H1 (cell line): ENCODE measurements around the gene DEK. TPM values are rescaled to one million over a fixed set of nuclear protein-coding genes. Genes with fewer than 3 reads are reported as not detected.

Experiments
- CTCF ChIA-PET: fragments of 300-600 bp; sonication (Branson Sonifier 250); formaldehyde crosslinking; loops from one replicate; lab custom pipeline; 2021; ENCODE audit not compliant: partially characterized antibody; lab: Charles Lee
- POLR2A ChIA-PET: fragments of 300-600 bp; sonication (Branson Sonifier 250); formaldehyde crosslinking; loops from one replicate; lab custom pipeline; 2021; ENCODE audit warnings: inconsistent platforms; ENCODE audit not compliant: partially characterized antibody; lab: Charles Lee
- DNase-seq, 2 experiments: peaks; one replicate each; pipeline versions ENCODE4 v3.0.0 to v3.0.0-alpha.2; 2010 to 2022; ENCODE audit warnings: low spot score in 2 of 2, low read depth in 1 of 2, mixed read lengths in 1 of 2
- FAIRE-seq: peaks from 2 replicates; lab custom pipeline; 2011; peaks lifted over from hg19 to GRCh38; lab: Jason Lieb, UNC
- H2AFZ ChIP-seq: 2 replicates; pipeline ENCODE4 v1.8.1; 2012; ENCODE audit warnings: low read length, inconsistent platforms
- H2AK5ac ChIP-seq: 2 replicates; pipeline ENCODE4 v1.6.1; 2013; ENCODE audit warnings: low read depth, low read length
- H2BK120ac ChIP-seq: replicated peaks from 2 replicates; pipeline ENCODE3; 2013; ENCODE audit warnings: low read depth, low read length, inconsistent platforms
- H2BK12ac ChIP-seq: 2 replicates; pipeline ENCODE4 v1.6.1; 2013; ENCODE audit warnings: low read depth, low read length
- H2BK15ac ChIP-seq: 2 replicates; pipeline ENCODE4 v1.6.1; 2013; ENCODE audit warnings: low read length
- H2BK20ac ChIP-seq: 2 replicates; pipeline ENCODE4 v1.6.1; 2013; ENCODE audit warnings: low read length
- H2BK5ac ChIP-seq: 2 replicates; pipeline ENCODE4 v1.6.1; 2013; ENCODE audit warnings: low read depth, low read length
- H3K14ac ChIP-seq: 2 replicates; pipeline ENCODE4 v1.6.1; 2013; ENCODE audit warnings: inconsistent platforms; ENCODE audit not compliant: insufficient read length
- H3K18ac ChIP-seq: 2 replicates; pipeline ENCODE4 v1.6.1; 2013; ENCODE audit warnings: low read length; ENCODE audit errors: extremely low read depth
- H3K23ac ChIP-seq: 2 replicates; pipeline ENCODE4 v1.6.1; 2013; ENCODE audit warnings: inconsistent platforms; ENCODE audit not compliant: insufficient read length
- H3K23me2 ChIP-seq: 2 replicates; pipeline ENCODE4 v1.6.1; 2013; ENCODE audit warnings: low read depth, low read length
- H3K27ac ChIP-seq: 2 replicates; pipeline ENCODE4 v1.6.1; 2011; ENCODE audit warnings: low read depth, low read length, inconsistent platforms
- H3K27me3 ChIP-seq, 4 experiments: replicated peaks in 1 of 4; 1 replicate in 1 of 4; 2 replicates in 3 of 4; pipeline versions ENCODE4 v1.6.1 to v1.8.1; 2011 to 2013; ENCODE audit warnings: low read length in 3 of 4, mild to moderate bottlenecking in 3 of 4, inconsistent platforms in 2 of 4, mixed read lengths in 2 of 4, moderate library complexity in 1 of 4; ENCODE audit not compliant: control insufficient read depth in 3 of 4, insufficient read depth in 3 of 4; ENCODE audit errors: extremely low read depth in 1 of 4
- H3K36me3 ChIP-seq, 4 experiments: 2 replicates each; pipeline versions ENCODE4 v1.6.1 to v1.8.1; 2011 to 2013; ENCODE audit warnings: mild to moderate bottlenecking in 4 of 4, low read length in 3 of 4, moderate library complexity in 2 of 4, control low read depth in 1 of 4, inconsistent platforms in 1 of 4; ENCODE audit not compliant: insufficient read depth in 4 of 4, control insufficient read depth in 2 of 4
- H3K4ac ChIP-seq: replicated peaks from 2 replicates; pipeline ENCODE3; 2013; ENCODE audit warnings: low read length, low read depth, mixed read lengths, inconsistent platforms; ENCODE audit not compliant: insufficient read length
- H3K4me1 ChIP-seq, 4 experiments: replicated peaks in 1 of 4; 1 replicate in 1 of 4; 2 replicates in 3 of 4; pipeline versions ENCODE4 v1.6.1 to v1.8.1; 2011 to 2013; ENCODE audit warnings: low read length in 3 of 4, inconsistent platforms in 2 of 4, mixed read lengths in 1 of 4; ENCODE audit not compliant: insufficient read depth in 4 of 4, control insufficient read depth in 3 of 4
- H3K4me2 ChIP-seq, 2 experiments: 2 replicates each; pipeline versions ENCODE4 v1.6.1 to v1.8.1; 2011 to 2013; ENCODE audit warnings: low read depth in 2 of 2, low read length in 2 of 2, control low read depth in 1 of 2, inconsistent platforms in 1 of 2, mild to moderate bottlenecking in 1 of 2; ENCODE audit not compliant: insufficient read depth in 1 of 2
- H3K4me3 ChIP-seq, 4 experiments: fragments of 200-600, 300-600 bp in 1 of 4; sonication (generic), shearing (Covaris generic), sonication (Bioruptor Twin) in 1 of 4; 2 replicates each; pipeline versions ENCODE4 v1.5.1 to v1.8.1; 2011 to 2016; ENCODE audit warnings: low read length in 4 of 4, low read depth in 3 of 4, control low read depth in 2 of 4, inconsistent platforms in 2 of 4, mild to moderate bottlenecking in 2 of 4, mixed read lengths in 1 of 4, moderate library complexity in 1 of 4; ENCODE audit not compliant: insufficient read depth in 2 of 4; ENCODE audit errors: extremely low read depth in 1 of 4
- H3K56ac ChIP-seq: replicated peaks from 2 replicates; pipeline ENCODE3; 2013; ENCODE audit warnings: low read depth, mild to moderate bottlenecking, mixed read lengths, low read length, inconsistent platforms; ENCODE audit not compliant: insufficient read length
- H3K79me1 ChIP-seq: 2 replicates; pipeline ENCODE4 v1.6.1; 2013; ENCODE audit warnings: low read depth, low read length, control low read depth
- H3K79me2 ChIP-seq, 2 experiments: 2 replicates each; pipeline versions ENCODE4 v1.6.1 to v1.8.1; 2012 to 2013; ENCODE audit warnings: low read length in 2 of 2, mild to moderate bottlenecking in 2 of 2, inconsistent platforms in 1 of 2; ENCODE audit not compliant: insufficient read depth in 2 of 2, control insufficient read depth in 1 of 2
- H3K9ac ChIP-seq, 4 experiments: replicated peaks in 1 of 4; 1 replicate in 1 of 4; 2 replicates in 3 of 4; pipeline versions ENCODE4 v1.6.1 to v1.8.1; 2011 to 2013; ENCODE audit warnings: low read depth in 3 of 4, low read length in 3 of 4, control low read depth in 2 of 4, mild to moderate bottlenecking in 2 of 4, moderate library complexity in 2 of 4, inconsistent platforms in 1 of 4; ENCODE audit errors: extremely low read depth in 1 of 4
- H3K9me3 ChIP-seq, 2 experiments: 2 replicates each; pipeline versions ENCODE4 v1.6.1 to v1.8.1; 2012 to 2013; ENCODE audit warnings: mild to moderate bottlenecking in 2 of 2, moderate library complexity in 2 of 2, control low read depth in 1 of 2, inconsistent platforms in 1 of 2, low read depth in 1 of 2, low read length in 1 of 2, mixed read lengths in 1 of 2; ENCODE audit not compliant: insufficient read depth in 2 of 2
- H4K20me1 ChIP-seq, 2 experiments: replicated peaks in 1 of 2; 2 replicates each; pipeline versions ENCODE3 to v1.8.1; 2011 to 2013; ENCODE audit warnings: inconsistent platforms in 2 of 2, low read length in 2 of 2, mild to moderate bottlenecking in 1 of 2; ENCODE audit not compliant: insufficient read depth in 2 of 2, control insufficient read depth in 1 of 2
- H4K5ac ChIP-seq: 2 replicates; pipeline ENCODE4 v1.6.1; 2013; ENCODE audit warnings: low read length, low read depth, mixed read lengths, inconsistent platforms; ENCODE audit not compliant: insufficient read length
- H4K8ac ChIP-seq: 2 replicates; pipeline ENCODE4 v1.8.0; 2013; ENCODE audit warnings: mild to moderate bottlenecking, moderate library complexity, low read length, inconsistent platforms; ENCODE audit not compliant: insufficient read depth; ENCODE audit errors: extremely low read depth
- H4K91ac ChIP-seq: replicated peaks from 2 replicates; pipeline ENCODE3; 2013; ENCODE audit warnings: low read length, mixed read lengths, inconsistent platforms; ENCODE audit not compliant: insufficient read length
- BRCA1 ChIP-seq: IDR thresholded peaks from 2 replicates; pipeline ENCODE4 v1.6.1; 2012; ENCODE audit warnings: low read depth, low read length, improper control_type of control experiment
- FOSL1 ChIP-seq: IDR thresholded peaks from 2 replicates; pipeline ENCODE4 v1.6.1; 2011; ENCODE audit warnings: mild to moderate bottlenecking, low read depth, low read length, moderate library complexity; ENCODE audit not compliant: insufficient read depth
- KDM4A ChIP-seq: IDR thresholded peaks from one replicate; pipeline ENCODE4 v1.7.1; 2012; ENCODE audit warnings: low read depth, mild to moderate bottlenecking, moderate library complexity, low read length, inconsistent platforms; ENCODE audit not compliant: severe bottlenecking
- MAX ChIP-seq: IDR thresholded peaks from 2 replicates; pipeline ENCODE4 v1.6.1; 2012; ENCODE audit warnings: inconsistent platforms
- POLR2AphosphoS5 ChIP-seq: IDR thresholded peaks from 2 replicates; pipeline ENCODE4 v1.6.1; 2011; ENCODE audit warnings: low read depth, low read length
- POU5F1 ChIP-seq: IDR thresholded peaks from 2 replicates; pipeline ENCODE4 v1.6.1; 2011; ENCODE audit warnings: low read depth, mild to moderate bottlenecking, low read length, moderate library complexity
- RAD21 ChIP-seq, 2 experiments: IDR thresholded peaks in 1 of 2; conservative IDR thresholded peaks in 1 of 2; 2 replicates each; pipeline ENCODE4 v1.6.1; 2011; ENCODE audit warnings: low read depth in 2 of 2, low read length in 2 of 2, improper control_type of control experiment in 1 of 2, inconsistent platforms in 1 of 2, mild to moderate bottlenecking in 1 of 2, moderate library complexity in 1 of 2
- RFX5 ChIP-seq: IDR thresholded peaks from 2 replicates; pipeline ENCODE4 v1.6.1; 2011; ENCODE audit warnings: low read depth, low read length, improper control_type of control experiment, borderline replicate concordance
- RNF2 ChIP-seq: fragments of 200-900, 300-1000 bp; sonication (generic); IDR thresholded peaks from 2 replicates; pipeline ENCODE4 v1.7.1; 2016; ENCODE audit warnings: borderline replicate concordance, low read depth, mild to moderate bottlenecking, antibody characterized with exemption, low read length; ENCODE audit not compliant: poor library complexity, severe bottlenecking; ENCODE audit errors: missing control alignments
- SIX5 ChIP-seq: IDR thresholded peaks from 2 replicates; pipeline ENCODE4 v1.6.1; 2011; ENCODE audit warnings: mild to moderate bottlenecking, low read depth, low read length
- SP4 ChIP-seq: IDR thresholded peaks from 2 replicates; pipeline ENCODE4 v1.6.1; 2012; ENCODE audit warnings: low read length, inconsistent platforms
- SUZ12 ChIP-seq: fragments of 200-600 bp; sonication (generic); IDR thresholded peaks from 2 replicates; pipeline ENCODE4 v1.6.1; 2012; ENCODE audit warnings: mild to moderate bottlenecking, inconsistent platforms, low read length, moderate library complexity, mixed read lengths
- USF2 ChIP-seq: IDR thresholded peaks from 2 replicates; pipeline ENCODE4 v1.6.1; 2011; ENCODE audit warnings: low read length, improper control_type of control experiment
- polyA plus RNA-seq, 7 experiments: library from polyadenylated mRNA; depleted of rRNA in 3 of 7; stranded (reverse) in 5 of 7; unstranded in 2 of 7; fragments of >200 nt in 5 of 7; fragments of 200-250 nt in 2 of 7; gene quantifications; 1 replicate in 5 of 7; 2 replicates in 1 of 7; 4 replicates in 1 of 7; pipeline versions ENCODE4 v1.2.1 to v1.2.3, GENCODE V29; 2011 to 2013; ENCODE audit warnings: missing spikeins in 2 of 7, mixed read lengths in 2 of 7
- total RNA-seq: library from RNA; stranded (reverse); fragmentation: NEBNext Ultra II Directional; extraction: Animal tissue kit (Norgen Biotek cat#: 25700); gene quantifications from 2 replicates; pipeline ENCODE4 v1.2.1, GENCODE V29; 2021

DEK gene
- total and polyA plus RNA-seq, 2 of the 8 experiments (the other 6 are each of a cell fraction or from before 2014, with no cell fraction given): 40.0 to 228 TPM

GRCh38 chr6:18246205-18246604, 18.1 kb downstream of the DEK start:
- Histone ChIP-seq H3K14ac (no peak overlapping the region), H3K4me2 (no peak overlapping the region), H2BK20ac (no peak overlapping the region), H3K36me3 (peaks cover 14 to 95% (median 53%) of the 10 kb centered on the region in 4 experiments), H4K8ac (no peak overlapping the region), H4K5ac (no peak overlapping the region), H3K79me1 (peaks cover 5% of the 10 kb centered on the region; the same call in 1 of the 2 replicates), H3K27me3 (peaks cover 0 to 1% (median 0%) of the 10 kb centered on the region in 4 experiments; a peak in 1 of 7 replicates), H2BK12ac (no peak overlapping the region), H2BK5ac (no peak overlapping the region), H3K4ac (no peak overlapping the region), H2BK15ac (no peak overlapping the region), H3K23ac (no peak overlapping the region), H3K4me3 (no peak overlapping the region), H4K20me1 (peaks cover 0 to 5% of the 10 kb centered on the region in 2 experiments), H3K79me2 (peaks cover 0 to 96% of the 10 kb centered on the region in 2 experiments; a peak in 2 of 4 replicates), H3K4me1 (no peaks in the 10 kb centered on the region), H3K9ac (no peak overlapping the region), H2AK5ac (no peak overlapping the region), H4K91ac (no peak overlapping the region), H3K18ac (no peak overlapping the region), H3K56ac (no peak overlapping the region), H3K23me2 (no peaks in the 10 kb centered on the region), H3K27ac (no peak overlapping the region), H2AFZ (no peak overlapping the region), H3K9me3 (no peaks in the 10 kb centered on the region), H2BK120ac (no peak overlapping the region)
- CTCF ChIA-PET: interaction anchor here (1.0 to 1.8 kb wide), 2 partner anchors 20 to 107 kb away, joined by 3 to 5 read pairs; no protein-coding TSS in a partner anchor
- DNase-seq (no peak), FAIRE-seq (no peak)
- POLR2A ChIA-PET: interaction anchor here (1.1 to 2.7 kb wide), 3 partner anchors 13 to 79 kb away, joined by 3 to 6 read pairs (median 3); no protein-coding TSS in a partner anchor
- TF ChIP-seq SP4 (no peak), KDM4A (no peak), RAD21 (IDR thresholded peaks at IDR 0.05 in 1 of 2, conservative IDR thresholded peaks at IDR 0.05 in 1 of 2; ENCODE audit: low read depth in 2 of 2, low read length in 2 of 2) (no peak), RFX5 (no peak), POLR2AphosphoS5 (no peak), RNF2 (no peak), POU5F1 (no peak), MAX (no peak), FOSL1 (no peak), USF2 (no peak), BRCA1 (no peak), SIX5 (no peak), SUZ12 (no peak)
